Gastroesophageal sphincter (tissue), 3 donors: ENCODE data around the gene PARD3.

Source experiments
- POLR2A ChIP-seq, 2 donors: fragments of 450-650 bp; IDR thresholded peaks; one replicate each; pipeline ENCODE4 v1.6.1; 2017; ENCODE audit warnings: antibody characterized with exemption in 2 of 2, mild to moderate bottlenecking in 2 of 2, moderate library complexity in 1 of 2
- TF ChIP-seq, protein P1 (sequence below), 4 experiments: fragments of 200-600 bp in 2 of 4; fragments of 450-650 bp in 2 of 4; sonication (generic) in 1 of 4; IDR thresholded peaks; one replicate each; pipeline ENCODE4 v1.5.1; 2017 to 2019; ENCODE audit warnings: antibody characterized with exemption in 4 of 4, mild to moderate bottlenecking in 2 of 4, moderate library complexity in 2 of 4

DNA sequence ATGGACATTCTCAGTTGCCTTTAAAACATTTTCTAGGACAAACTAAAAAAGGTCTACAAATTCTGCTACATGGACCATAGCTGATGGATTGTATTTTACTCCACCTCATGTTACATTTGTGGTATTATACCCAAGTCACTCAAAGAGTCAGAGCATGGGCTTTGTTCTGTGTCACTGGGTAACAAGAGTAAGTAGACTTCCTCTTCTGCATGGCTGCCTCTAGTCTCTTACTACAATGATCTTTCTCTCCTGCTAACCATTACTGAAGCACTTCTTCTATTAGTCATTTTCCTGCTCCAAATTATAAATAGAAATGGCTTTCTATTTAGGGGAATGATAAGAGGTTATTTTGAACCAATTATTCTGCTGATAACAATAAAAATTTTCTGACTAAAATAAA lies 753.3 kb downstream of the PARD3 start:
- TF ChIP-seq, protein P1, sequence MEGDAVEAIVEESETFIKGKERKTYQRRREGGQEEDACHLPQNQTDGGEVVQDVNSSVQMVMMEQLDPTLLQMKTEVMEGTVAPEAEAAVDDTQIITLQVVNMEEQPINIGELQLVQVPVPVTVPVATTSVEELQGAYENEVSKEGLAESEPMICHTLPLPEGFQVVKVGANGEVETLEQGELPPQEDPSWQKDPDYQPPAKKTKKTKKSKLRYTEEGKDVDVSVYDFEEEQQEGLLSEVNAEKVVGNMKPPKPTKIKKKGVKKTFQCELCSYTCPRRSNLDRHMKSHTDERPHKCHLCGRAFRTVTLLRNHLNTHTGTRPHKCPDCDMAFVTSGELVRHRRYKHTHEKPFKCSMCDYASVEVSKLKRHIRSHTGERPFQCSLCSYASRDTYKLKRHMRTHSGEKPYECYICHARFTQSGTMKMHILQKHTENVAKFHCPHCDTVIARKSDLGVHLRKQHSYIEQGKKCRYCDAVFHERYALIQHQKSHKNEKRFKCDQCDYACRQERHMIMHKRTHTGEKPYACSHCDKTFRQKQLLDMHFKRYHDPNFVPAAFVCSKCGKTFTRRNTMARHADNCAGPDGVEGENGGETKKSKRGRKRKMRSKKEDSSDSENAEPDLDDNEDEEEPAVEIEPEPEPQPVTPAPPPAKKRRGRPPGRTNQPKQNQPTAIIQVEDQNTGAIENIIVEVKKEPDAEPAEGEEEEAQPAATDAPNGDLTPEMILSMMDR (IDR thresholded peaks at IDR 0.05) = no peak
- TF ChIP-seq POLR2A (IDR thresholded peaks at IDR 0.05) = no peak
